ENCODE data around the gene GTF2H2C_2.
"Not testable (repeated sequence)": the region's sequence is repeated elsewhere in the genome, so short reads cannot be mapped to it uniquely, and the experiment has no call there.

Gene GTF2H2C_2

DNA sequence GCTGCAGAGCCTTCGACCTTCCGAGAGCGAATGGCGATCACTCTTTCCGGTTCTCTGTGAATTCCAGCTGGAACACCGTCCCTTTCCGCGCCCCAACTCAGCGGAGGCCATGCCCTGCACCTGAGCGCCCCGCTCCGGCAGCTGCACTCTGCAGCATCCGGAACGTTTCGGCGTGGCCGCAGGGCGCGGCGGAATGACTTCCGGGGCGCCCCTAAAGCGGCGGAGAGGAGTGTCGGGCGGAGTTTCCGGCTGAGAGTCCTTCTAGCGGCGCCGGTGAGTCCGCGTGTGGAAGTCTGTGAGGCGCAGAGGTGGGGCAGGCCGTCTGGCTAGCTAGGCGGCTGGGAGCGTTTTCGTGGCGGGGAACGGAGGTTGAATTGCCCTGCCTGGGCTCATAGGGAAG lies at the start of gene GTF2H2C_2:
Gene GTF2H2C_2, plus strand, starts transcription at position 252 of the 400 bp plus-strand sequence.
- not testable (repeated sequence) for DNase-seq; H3K36me3 ChIP-seq (ENCODE audit: control insufficient read depth, insufficient read depth, low read length); H3K9me3 ChIP-seq (ENCODE audit: control insufficient read depth in 2 of 2, low read length in 2 of 2); H3K9me3 Mint-ChIP-seq; H3K27ac Mint-ChIP-seq; H3K4me3 ChIP-seq (ENCODE audit: low read depth, low read length); H3K4me1 Mint-ChIP-seq; H3K27me3 Mint-ChIP-seq; H3K36me3 Mint-ChIP-seq; H3K4me1 ChIP-seq (ENCODE audit: control insufficient read depth, insufficient read depth, low read length, poor library complexity, severe bottlenecking); H3K4me3 Mint-ChIP-seq; H3K27ac ChIP-seq (ENCODE audit: insufficient read depth, low read length, poor library complexity, severe bottlenecking); H3K27me3 ChIP-seq (ENCODE audit: control insufficient read depth, insufficient read depth, low read length)
- ATAC-seq (ENCODE audit: low read depth in 2 of 2), result peak; percentile 99 to 100

DNA sequence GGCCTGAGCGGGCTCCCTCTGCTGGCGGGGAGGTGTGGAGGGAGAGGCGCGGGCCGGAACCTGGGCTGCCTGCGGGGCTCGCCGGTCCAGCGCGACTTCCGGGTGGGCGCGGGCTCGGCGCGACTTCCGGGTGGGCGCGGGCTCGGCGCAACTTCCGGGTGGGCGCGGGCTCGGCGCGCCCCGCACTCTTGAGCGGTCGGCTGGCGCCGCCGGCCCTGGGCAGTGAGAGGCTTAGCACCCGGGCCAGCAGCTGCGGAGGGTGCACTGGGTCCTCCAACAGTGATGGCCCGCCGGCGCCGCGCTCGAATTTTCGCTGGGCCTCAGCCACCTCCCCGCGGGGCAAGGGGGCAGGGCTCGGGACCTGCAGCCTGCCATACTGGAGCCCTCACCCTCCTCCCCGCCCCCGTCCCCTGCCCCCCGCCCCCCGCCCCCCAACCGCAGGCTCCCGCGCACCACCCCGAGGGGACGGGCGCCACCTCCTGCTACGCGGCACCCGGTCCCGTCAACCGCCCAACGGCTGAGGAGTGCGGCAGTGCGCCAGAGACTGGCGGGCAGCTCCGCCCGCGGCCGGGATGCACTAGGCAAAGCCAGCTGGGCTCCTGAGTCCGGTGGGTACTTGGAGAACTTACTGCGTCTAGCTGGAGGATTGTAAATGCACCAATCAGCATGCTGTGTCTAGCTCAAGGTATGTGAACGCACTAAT lies 14.0 kb upstream of the GTF2H2C_2 start:
- Histone ChIP-seq H3K27ac (ENCODE audit: insufficient read depth, low read length, poor library complexity, severe bottlenecking) (peak overlapping the region; percentile 41), H3K4me3 (ENCODE audit: low read depth, low read length) (peak overlapping the region; percentile 51)
- ATAC-seq (ENCODE audit: low read depth in 2 of 2), result peak; percentile 69 to 82
- peak overlapping the region in 3 of 4 donors; percentile 85 to 88 (median 88) for H3K4me3 Mint-ChIP-seq
- not testable (repeated sequence) for H3K36me3 Mint-ChIP-seq; H3K4me1 ChIP-seq (ENCODE audit: control insufficient read depth, insufficient read depth, low read length, poor library complexity, severe bottlenecking); H3K27me3 Mint-ChIP-seq; H3K27me3 ChIP-seq (ENCODE audit: control insufficient read depth, insufficient read depth, low read length); H3K27ac Mint-ChIP-seq; H3K36me3 ChIP-seq (ENCODE audit: control insufficient read depth, insufficient read depth, low read length); H3K9me3 ChIP-seq (ENCODE audit: control insufficient read depth in 2 of 2, low read length in 2 of 2); H3K9me3 Mint-ChIP-seq; H3K4me1 Mint-ChIP-seq
- DNase-seq, result peak in 2 of 3 donors; percentile 53 to 73

DNA sequence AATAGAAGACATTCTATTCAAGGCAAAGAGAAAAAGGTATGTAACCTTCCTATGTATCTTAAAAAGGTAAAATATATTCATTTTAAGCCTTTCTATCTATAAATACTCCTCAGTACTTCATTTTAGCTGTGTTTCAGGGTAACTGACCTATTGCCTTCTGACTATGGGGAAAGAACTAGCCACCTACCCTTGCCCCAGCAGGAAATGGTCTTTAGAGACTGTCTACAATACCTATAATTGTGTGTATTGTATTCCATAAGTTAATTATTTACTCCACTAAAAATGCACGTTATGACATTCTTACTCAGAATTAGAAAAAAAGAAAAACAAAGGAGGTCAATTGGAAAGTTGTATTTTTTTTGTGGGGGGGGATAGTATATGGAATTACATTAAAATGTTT lies 6.2 kb downstream of the GTF2H2C_2 start:
- H3K36me3 Mint-ChIP-seq; H3K9me3 ChIP-seq (ENCODE audit: control insufficient read depth in 2 of 2, low read length in 2 of 2); DNase-seq; H3K27ac Mint-ChIP-seq; H3K4me1 ChIP-seq (ENCODE audit: control insufficient read depth, insufficient read depth, low read length, poor library complexity, severe bottlenecking); H3K4me3 ChIP-seq (ENCODE audit: low read depth, low read length); ATAC-seq (ENCODE audit: low read depth in 2 of 2); H3K4me3 Mint-ChIP-seq; H3K27me3 Mint-ChIP-seq; H3K9me3 Mint-ChIP-seq; H3K27ac ChIP-seq (ENCODE audit: insufficient read depth, low read length, poor library complexity, severe bottlenecking); H3K27me3 ChIP-seq (ENCODE audit: control insufficient read depth, insufficient read depth, low read length); H3K36me3 ChIP-seq (ENCODE audit: control insufficient read depth, insufficient read depth, low read length); H3K4me1 Mint-ChIP-seq: not testable (repeated sequence)

DNA sequence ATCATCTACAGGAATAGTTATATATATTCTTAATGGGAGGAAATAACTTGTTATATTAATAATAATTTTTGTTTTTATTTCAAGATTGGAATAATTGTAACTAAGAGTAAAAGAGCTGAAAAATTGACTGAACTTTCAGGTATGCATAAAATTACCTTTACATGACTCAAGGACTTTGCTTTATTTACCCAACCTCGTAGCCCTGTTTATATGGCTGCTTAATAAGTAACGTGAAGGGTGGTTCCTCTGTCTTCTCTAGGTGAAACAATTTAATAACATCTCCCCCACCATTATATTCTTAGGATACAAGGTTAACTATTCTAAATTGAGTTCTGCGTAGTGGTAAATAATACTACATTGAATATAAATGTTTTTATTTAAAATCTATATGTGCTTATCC lies 8.0 kb downstream of the GTF2H2C_2 start:
- not testable (repeated sequence) for H3K36me3 Mint-ChIP-seq; H3K9me3 ChIP-seq (ENCODE audit: control insufficient read depth in 2 of 2, low read length in 2 of 2); H3K4me3 ChIP-seq (ENCODE audit: low read depth, low read length); DNase-seq; H3K27me3 ChIP-seq (ENCODE audit: control insufficient read depth, insufficient read depth, low read length); H3K36me3 ChIP-seq (ENCODE audit: control insufficient read depth, insufficient read depth, low read length); H3K27ac ChIP-seq (ENCODE audit: insufficient read depth, low read length, poor library complexity, severe bottlenecking); ATAC-seq (ENCODE audit: low read depth in 2 of 2); H3K27me3 Mint-ChIP-seq; H3K9me3 Mint-ChIP-seq; H3K4me1 ChIP-seq (ENCODE audit: control insufficient read depth, insufficient read depth, low read length, poor library complexity, severe bottlenecking); H3K27ac Mint-ChIP-seq; H3K4me3 Mint-ChIP-seq; H3K4me1 Mint-ChIP-seq

DNA sequence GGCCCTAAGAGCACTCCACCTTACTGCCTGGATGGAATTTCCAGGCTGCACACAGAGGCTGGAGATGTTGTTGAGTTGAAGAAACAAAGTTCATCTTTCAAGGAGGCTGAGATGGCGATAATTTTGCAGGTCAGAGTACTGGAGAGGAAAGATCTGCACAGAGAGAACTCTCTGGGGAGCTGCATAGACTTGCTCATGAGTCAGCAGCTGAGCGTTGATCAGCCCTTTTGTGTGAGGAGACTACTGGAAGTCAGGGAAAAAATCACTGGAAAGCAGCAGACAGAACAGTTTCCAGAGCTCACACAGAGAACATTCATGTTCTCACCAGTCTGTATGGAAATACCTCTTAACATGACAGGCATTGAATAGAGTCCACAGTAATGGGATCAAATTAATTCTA lies 23.4 kb downstream of the GTF2H2C_2 start:
- not testable (repeated sequence) for H3K27me3 Mint-ChIP-seq; H3K36me3 ChIP-seq (ENCODE audit: control insufficient read depth, insufficient read depth, low read length); H3K27ac ChIP-seq (ENCODE audit: insufficient read depth, low read length, poor library complexity, severe bottlenecking); H3K27me3 ChIP-seq (ENCODE audit: control insufficient read depth, insufficient read depth, low read length); H3K27ac Mint-ChIP-seq; H3K4me1 Mint-ChIP-seq; H3K9me3 ChIP-seq (ENCODE audit: control insufficient read depth in 2 of 2, low read length in 2 of 2); H3K4me1 ChIP-seq (ENCODE audit: control insufficient read depth, insufficient read depth, low read length, poor library complexity, severe bottlenecking); H3K9me3 Mint-ChIP-seq; ATAC-seq (ENCODE audit: low read depth in 2 of 2); H3K4me3 Mint-ChIP-seq; H3K4me3 ChIP-seq (ENCODE audit: low read depth, low read length); DNase-seq; H3K36me3 Mint-ChIP-seq

DNA sequence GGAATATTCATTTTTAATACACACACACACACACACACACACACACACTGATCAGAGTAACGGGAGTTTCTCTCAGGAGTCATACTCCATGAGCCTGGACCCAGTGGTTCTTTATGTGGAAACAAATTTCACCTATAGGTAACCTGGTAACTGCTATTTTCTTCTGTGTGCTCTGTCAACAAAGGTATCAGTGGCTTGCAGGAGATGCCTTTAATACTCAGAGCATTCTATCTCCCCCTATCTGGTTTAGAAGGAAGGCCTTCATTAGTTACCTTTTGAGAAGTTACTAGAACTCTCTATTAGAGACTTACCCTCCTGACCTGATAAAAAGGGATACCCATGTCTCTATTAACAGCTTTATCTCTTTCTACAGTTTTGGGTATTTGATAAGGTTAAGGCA lies 34.4 kb downstream of the GTF2H2C_2 start:
- H3K9me3 Mint-ChIP-seq; H3K4me1 Mint-ChIP-seq; H3K4me3 Mint-ChIP-seq; H3K9me3 ChIP-seq (ENCODE audit: control insufficient read depth in 2 of 2, low read length in 2 of 2); H3K4me1 ChIP-seq (ENCODE audit: control insufficient read depth, insufficient read depth, low read length, poor library complexity, severe bottlenecking); H3K27me3 Mint-ChIP-seq; H3K4me3 ChIP-seq (ENCODE audit: low read depth, low read length); H3K27ac Mint-ChIP-seq; H3K36me3 ChIP-seq (ENCODE audit: control insufficient read depth, insufficient read depth, low read length); H3K27me3 ChIP-seq (ENCODE audit: control insufficient read depth, insufficient read depth, low read length); DNase-seq; H3K36me3 Mint-ChIP-seq; H3K27ac ChIP-seq (ENCODE audit: insufficient read depth, low read length, poor library complexity, severe bottlenecking): not testable (repeated sequence)
- ATAC-seq (ENCODE audit: low read depth in 2 of 2), result peak in 1 of 2 donors; percentile 37

DNA sequence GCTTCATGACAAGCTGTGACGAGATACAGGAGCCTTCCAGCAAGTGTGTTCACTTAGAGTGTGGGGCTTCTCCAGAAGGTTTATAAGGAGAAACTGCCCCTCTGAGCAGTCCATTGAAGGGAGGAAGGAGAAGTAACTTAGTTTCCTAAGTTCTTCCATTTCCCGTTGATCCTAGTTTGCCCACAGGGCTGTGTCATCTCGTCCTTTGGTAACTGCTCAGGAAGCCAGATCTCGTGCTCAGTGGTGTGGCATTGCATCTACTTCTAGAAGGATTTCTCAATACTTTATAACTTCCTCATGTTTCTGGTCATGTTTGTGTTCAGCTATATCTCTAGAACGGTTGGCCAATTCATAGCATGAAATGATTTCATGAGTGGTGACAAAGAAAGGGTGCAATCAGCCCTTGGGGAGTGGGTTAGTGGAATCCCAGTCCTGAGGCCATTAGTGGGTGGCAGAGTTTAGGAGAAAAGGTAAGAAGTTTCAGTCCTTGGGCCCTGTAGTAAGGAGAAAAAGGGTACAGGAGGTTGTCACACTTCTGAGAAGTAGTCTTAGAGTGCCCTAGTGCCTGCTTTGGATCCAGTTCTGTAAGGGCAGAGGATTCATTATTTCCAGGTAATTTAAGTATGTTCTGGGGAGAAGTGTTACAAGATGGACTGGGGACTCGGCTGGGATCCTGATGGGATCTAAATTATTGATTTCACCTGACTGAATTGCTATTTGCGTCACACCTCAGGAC lies 36.2 kb downstream of the GTF2H2C_2 start:
- H3K4me1 Mint-ChIP-seq; H3K36me3 Mint-ChIP-seq; H3K27me3 ChIP-seq (ENCODE audit: control insufficient read depth, insufficient read depth, low read length); H3K9me3 Mint-ChIP-seq; H3K27me3 Mint-ChIP-seq; H3K4me1 ChIP-seq (ENCODE audit: control insufficient read depth, insufficient read depth, low read length, poor library complexity, severe bottlenecking); H3K27ac ChIP-seq (ENCODE audit: insufficient read depth, low read length, poor library complexity, severe bottlenecking); DNase-seq; H3K9me3 ChIP-seq (ENCODE audit: control insufficient read depth in 2 of 2, low read length in 2 of 2); H3K36me3 ChIP-seq (ENCODE audit: control insufficient read depth, insufficient read depth, low read length); H3K4me3 Mint-ChIP-seq; H3K4me3 ChIP-seq (ENCODE audit: low read depth, low read length); H3K27ac Mint-ChIP-seq: not testable (repeated sequence)
- ATAC-seq (ENCODE audit: low read depth in 2 of 2), result peak in 1 of 2 donors; percentile 24

DNA sequence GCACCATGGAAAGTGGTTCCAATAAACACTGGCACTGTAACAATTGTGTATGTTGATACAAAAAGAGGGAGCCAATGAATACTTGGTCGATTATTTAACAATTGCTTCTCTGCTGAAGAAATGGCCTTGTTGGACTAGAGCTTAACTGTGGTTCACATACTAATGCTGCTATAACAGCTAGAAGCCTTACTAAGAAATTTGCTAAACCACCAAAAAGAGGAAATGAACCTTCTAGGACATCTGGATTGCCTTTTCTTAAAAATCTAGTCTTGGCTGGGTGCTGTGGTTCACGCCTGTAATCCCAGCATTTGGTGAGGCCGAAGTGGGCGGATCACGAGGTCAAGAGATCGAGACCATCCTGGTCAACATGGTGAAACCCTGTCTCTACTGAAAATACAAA lies 41.9 kb downstream of the GTF2H2C_2 start:
- H3K4me1 ChIP-seq (ENCODE audit: control insufficient read depth, insufficient read depth, low read length, poor library complexity, severe bottlenecking); H3K27me3 ChIP-seq (ENCODE audit: control insufficient read depth, insufficient read depth, low read length); H3K9me3 Mint-ChIP-seq; H3K36me3 Mint-ChIP-seq; H3K9me3 ChIP-seq (ENCODE audit: control insufficient read depth in 2 of 2, low read length in 2 of 2); DNase-seq; H3K27ac ChIP-seq (ENCODE audit: insufficient read depth, low read length, poor library complexity, severe bottlenecking); H3K27ac Mint-ChIP-seq; H3K4me3 Mint-ChIP-seq; H3K4me1 Mint-ChIP-seq; ATAC-seq (ENCODE audit: low read depth in 2 of 2); H3K36me3 ChIP-seq (ENCODE audit: control insufficient read depth, insufficient read depth, low read length); H3K27me3 Mint-ChIP-seq; H3K4me3 ChIP-seq (ENCODE audit: low read depth, low read length): not testable (repeated sequence)
